Right lobe of liver (tissue), 4 donors: ENCODE measurements around the gene TYW1B.
"Not testable (repeated sequence)": the region's sequence is repeated elsewhere in the genome, so short reads cannot be mapped to it uniquely, and the experiment has no call there.

ENCODE experiments used
- CTCF ChIP-seq, 4 donors: fragments of 200-600 bp in 3 of 4; fragments of 450-650 bp in 1 of 4; IDR thresholded peaks; one replicate each; pipeline versions ENCODE4 v1.5.1 to v1.8.0; 2016 to 2022; ENCODE audit warnings: antibody characterized with exemption in 4 of 4, mild to moderate bottlenecking in 2 of 4
- POLR2A ChIP-seq: fragments of 450-650 bp; IDR thresholded peaks from one replicate; pipeline ENCODE4 v1.6.1; 2017; ENCODE audit warnings: antibody characterized with exemption, mild to moderate bottlenecking
- donor health status: DM: no; HTN: no; CAD: no.
- donor health status: DM: no; HTN: no; CAD: no.
- donor health status: DM: no; HTN: yes; CAD: no.

- not testable (repeated sequence) for TF ChIP-seq CTCF (IDR thresholded peaks at IDR 0.05); POLR2A
Observed at GRCh38 chr7:72855261-72855660, 27.3 kb upstream of the TYW1B start.
